Measurements from ENCODE around the gene TMSB4X.

- no peak for TF ChIP-seq CTCF (IDR thresholded peaks at IDR 0.05; ENCODE audit: insufficient read depth, low read depth, low read length)
- TF ChIP-seq EZH2 (IDR thresholded peaks at IDR 0.05; ENCODE audit: insufficient read depth, low read length): no peak
Measured at GRCh38 chrX:12949205-12949926, 25.5 kb upstream of the TMSB4X start.

All from astrocyte (in vitro differentiated cells and primary cell).